ENCODE measurements around the gene JAZF1.
"Not testable (repeated sequence)": the region's sequence is repeated elsewhere in the genome, so short reads cannot be mapped to it uniquely, and the experiment has no call there.

The JAZF1 gene

DNA sequence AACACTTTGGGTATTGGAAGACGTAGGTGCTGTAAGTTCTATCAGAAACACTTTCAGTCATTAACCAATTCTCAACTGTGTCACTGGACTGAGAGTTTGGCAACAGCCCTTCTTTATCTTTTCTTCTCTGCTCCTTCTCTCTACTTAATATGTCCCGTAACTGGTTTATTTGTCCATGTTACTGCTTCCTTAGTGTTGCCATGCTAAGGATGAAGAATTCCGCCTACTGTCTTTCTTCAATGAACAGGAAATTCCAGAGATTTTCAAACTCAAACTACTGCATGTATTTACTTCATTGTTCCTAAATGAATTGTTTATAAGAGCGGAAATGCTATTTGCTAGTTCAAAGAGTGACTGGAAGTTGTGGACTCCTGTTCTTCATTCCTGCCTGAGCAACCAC, 296.9 kb downstream of the JAZF1 start:
- DNase-seq (ENCODE audit: low spot score) (no peak), FAIRE-seq (no peak)

GRCh38 chr7:27876756-27877155, 303.8 kb downstream of the JAZF1 start:
- DNase-seq (ENCODE audit: low spot score) = no peak
- no peak for FAIRE-seq

- FAIRE-seq (no peak), DNase-seq (ENCODE audit: low spot score) (no peak)
These were observed 304.8 kb downstream of the JAZF1 start for GRCh38 chr7:27875832-27876231.

- no peak for FAIRE-seq
- DNase-seq (ENCODE audit: low spot score) = no peak
These were observed 305.5 kb downstream of the JAZF1 start for GRCh38 chr7:27875061-27875460.

- DNase-seq (ENCODE audit: low spot score) = peak; percentile 67
These were observed 306.3 kb downstream of the JAZF1 start for GRCh38 chr7:27873981-27874957.

GRCh38 chr7:27872356-27873275, 308.0 kb downstream of the JAZF1 start:
- no peak for FAIRE-seq
- DNase-seq (ENCODE audit: low spot score) = no peak

More at GRCh38 chr7:27873981-27874957, 306.3 kb downstream of the JAZF1 start:
- peak; percentile 78 for FAIRE-seq

DNA sequence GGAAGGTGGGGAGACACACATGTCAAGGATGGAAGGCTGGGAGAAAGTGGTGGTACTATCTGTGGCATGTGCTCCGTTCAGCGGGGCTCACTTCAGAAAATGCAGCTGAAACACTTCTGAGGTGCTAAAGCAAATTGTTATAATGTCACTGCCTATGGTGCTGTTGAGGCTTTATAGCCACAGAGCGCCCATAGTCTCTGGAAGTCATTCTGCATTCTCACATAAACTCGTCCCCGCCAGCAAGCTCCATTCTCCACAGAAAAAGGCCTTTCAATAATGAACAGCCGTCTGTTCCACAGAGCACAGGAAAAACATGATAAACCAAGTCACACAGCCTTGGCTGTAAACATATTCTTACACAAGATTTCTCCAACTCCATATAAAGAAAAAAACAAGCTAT, 308.7 kb downstream of the JAZF1 start:
- DNase-seq (ENCODE audit: low spot score) (no peak), FAIRE-seq (peak; percentile 42)

- no peak for FAIRE-seq
- DNase-seq (ENCODE audit: low spot score) = no peak
These were observed 309.5 kb downstream of the JAZF1 start for GRCh38 chr7:27871086-27871485.

GRCh38 chr7:27870595-27870994, 310.0 kb downstream of the JAZF1 start:
- DNase-seq (ENCODE audit: low spot score) (no peak), FAIRE-seq (no peak)

GRCh38 chr7:27869056-27869455, 311.5 kb downstream of the JAZF1 start:
- DNase-seq (ENCODE audit: low spot score) = no peak
- no peak for FAIRE-seq

GRCh38 chr7:27868131-27868550, 312.5 kb downstream of the JAZF1 start:
- DNase-seq (ENCODE audit: low spot score) = no peak
- peak; percentile 52 for FAIRE-seq

DNA sequence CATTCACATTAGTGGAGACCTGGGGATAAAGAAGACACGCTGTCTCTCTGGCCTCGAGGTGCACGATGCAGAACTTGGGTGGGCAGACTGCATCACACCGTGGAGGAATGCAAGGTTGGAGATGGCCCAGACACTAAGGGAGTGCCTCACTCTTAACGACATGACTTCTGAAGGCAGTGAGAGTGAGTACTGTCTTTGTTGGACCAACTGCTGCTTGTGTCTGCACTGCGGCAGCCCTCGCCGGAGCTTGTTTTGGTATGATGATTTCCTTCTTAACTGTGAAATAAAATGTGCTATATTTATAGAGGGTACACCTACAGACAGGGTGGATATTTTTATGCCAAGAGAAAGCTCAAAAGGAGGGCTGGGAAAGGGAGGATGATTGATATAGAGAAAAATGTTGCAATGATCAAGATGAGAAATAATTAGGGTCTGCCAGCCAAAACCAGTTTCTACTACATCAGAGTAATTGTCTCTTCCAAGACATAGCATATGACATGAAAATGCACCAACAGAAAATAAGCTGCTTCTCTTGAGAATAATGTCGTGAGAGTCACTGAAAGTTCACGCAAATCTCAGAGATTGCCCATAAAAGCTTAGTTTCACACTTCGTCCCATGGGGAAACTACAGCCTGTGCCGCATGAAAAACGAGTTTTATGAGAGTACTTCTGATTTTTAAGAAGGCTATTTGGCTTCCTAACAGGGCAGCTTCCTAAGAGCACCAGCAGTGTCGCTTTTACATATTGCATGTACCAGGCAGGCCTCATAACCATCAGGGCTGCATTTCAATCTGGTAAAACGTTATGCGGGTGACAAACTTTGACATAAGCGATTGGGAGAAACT, 313.5 kb downstream of the JAZF1 start:
- FAIRE-seq (peak; percentile 68), DNase-seq (ENCODE audit: low spot score) (no peak)

DNA sequence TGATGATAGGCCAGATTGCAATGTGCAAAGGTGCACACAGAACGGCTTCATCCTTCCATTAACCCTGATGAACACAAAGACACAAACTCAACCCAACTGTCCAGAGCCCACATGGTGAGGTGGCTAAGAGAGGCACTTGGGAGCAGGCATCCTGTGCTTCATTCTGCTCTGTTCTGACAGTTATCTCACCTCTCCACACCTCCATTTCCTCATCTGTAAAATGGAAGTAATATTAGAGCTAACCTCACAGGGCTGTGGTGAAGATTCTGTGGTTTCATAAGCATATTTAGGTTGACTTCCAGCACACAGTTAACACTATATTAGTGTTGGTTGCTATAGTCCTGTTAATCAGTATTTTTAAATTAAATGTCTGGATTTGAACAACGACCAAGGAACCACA, 314.3 kb downstream of the JAZF1 start:
- DNase-seq (ENCODE audit: low spot score) = no peak
- no peak for FAIRE-seq

- no peak for FAIRE-seq
These were observed 316.7 kb downstream of the JAZF1 start for GRCh38 chr7:27863880-27864279.

GRCh38 chr7:27861747-27862146, 318.8 kb downstream of the JAZF1 start:
- FAIRE-seq (no peak), DNase-seq (ENCODE audit: low spot score) (no peak)

More at GRCh38 chr7:27863880-27864279, 316.7 kb downstream of the JAZF1 start:
- DNase-seq (ENCODE audit: low spot score) = peak; percentile 75

DNA sequence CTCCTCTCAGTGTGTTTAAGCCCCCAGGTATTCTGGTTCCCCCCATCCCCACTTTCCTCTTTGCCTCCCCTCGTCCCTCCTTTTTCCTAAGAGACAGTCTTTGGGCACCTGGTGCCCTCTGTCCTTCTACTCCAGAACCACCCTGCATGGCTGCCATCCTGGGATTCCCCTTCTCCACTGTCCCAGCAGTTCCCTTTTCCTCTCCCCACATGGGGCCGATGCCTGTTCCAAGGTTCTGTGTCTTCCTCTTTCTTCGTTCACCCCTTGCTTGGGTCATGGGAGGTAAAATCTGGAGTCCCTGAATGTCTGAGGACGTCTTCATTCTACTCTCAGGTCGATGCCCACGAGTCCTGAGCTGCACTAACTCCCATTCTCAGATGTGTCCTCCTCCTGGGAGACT, 319.8 kb downstream of the JAZF1 start:
- FAIRE-seq = peak; percentile 67
- DNase-seq (ENCODE audit: low spot score) = no peak

GRCh38 chr7:27856703-27857485, 323.7 kb downstream of the JAZF1 start:
- DNase-seq (ENCODE audit: low spot score); FAIRE-seq: not testable (repeated sequence)

- no peak for FAIRE-seq
- no peak for DNase-seq (ENCODE audit: low spot score)
These were observed 330.1 kb downstream of the JAZF1 start for GRCh38 chr7:27850531-27850930.

GRCh38 chr7:27846388-27846787, 334.2 kb downstream of the JAZF1 start:
- no peak for FAIRE-seq
- DNase-seq (ENCODE audit: low spot score) = no peak

Data from urothelium cell line (cell line).